Heart right ventricle (tissue), 16 donors: ENCODE data around the gene TMEM147. TPM values are rescaled to one million over a fixed set of nuclear protein-coding genes. Genes with fewer than 3 reads are reported as not detected.

Experiments
- ATAC-seq, 8 donors: fragments of 200-7000 bp; cut with Tn5 transposase; one replicate each; pipeline ENCODE4 v1.9.1; 2020; ENCODE audit warnings: mild to moderate bottlenecking in 8 of 8, moderate library complexity in 8 of 8, moderate number of reproducible peaks in 1 of 8
- DNase-seq, 2 donors: peaks; one replicate each; pipeline ENCODE4 v3.0.0-alpha.2; 2020
- H3K27ac ChIP-seq, 10 donors: fragments of 200-600 bp; sonication (generic) in 2 of 10; one replicate each; pipeline versions ENCODE4 v1.5.0 to v1.8.0; 2020 to 2022; ENCODE audit warnings: mild to moderate bottlenecking in 3 of 10
- H3K27me3 ChIP-seq, 7 donors: fragments of 200-600 bp; one replicate each; pipeline ENCODE4 v1.8.0; 2021 to 2022; ENCODE audit warnings: mild to moderate bottlenecking in 2 of 7
- H3K36me3 ChIP-seq, 9 donors: fragments of 200-600 bp; sonication (generic) in 1 of 9; one replicate each; pipeline versions ENCODE4 v1.5.0 to v1.8.0; 2020 to 2022; ENCODE audit warnings: mild to moderate bottlenecking in 2 of 9
- H3K4me1 ChIP-seq, 9 donors: fragments of 200-600 bp; sonication (generic) in 1 of 9; one replicate each; pipeline versions ENCODE4 v1.5.0 to v1.8.0; 2020 to 2022; ENCODE audit warnings: mild to moderate bottlenecking in 4 of 9
- H3K4me3 ChIP-seq, 10 donors: fragments of 200-600 bp; sonication (generic) in 2 of 10; one replicate each; pipeline versions ENCODE4 v1.5.0 to v1.8.0; 2020 to 2022; ENCODE audit warnings: mild to moderate bottlenecking in 7 of 10, moderate library complexity in 2 of 10
- H3K9me3 ChIP-seq, 11 donors: fragments of 200-600 bp in 10 of 11; sonication (generic) in 2 of 11; one replicate each; pipeline versions ENCODE4 v1.5.0 to v1.8.0; 2013 to 2022; ENCODE audit warnings: mild to moderate bottlenecking in 2 of 11, control low read depth in 1 of 11, moderate library complexity in 1 of 11
- CTCF ChIP-seq, 9 donors: fragments of 200-600 bp; sonication (generic) in 2 of 9; IDR thresholded peaks; one replicate each; pipeline versions ENCODE4 v1.5.0 to v1.8.0; 2021 to 2022; ENCODE audit warnings: antibody characterized with exemption in 9 of 9, mild to moderate bottlenecking in 5 of 9, moderate library complexity in 1 of 9
- WGBS, 2 donors: extraction: QIAGEN DNeasy Blood & Tissue Kit; methylation state at CpG; one replicate each; pipeline ENCODE4 v1.1.7; 2013; ENCODE audit warnings: inconsistent platforms in 1 of 2; 5-methylcytosine and 5-hydroxymethylcytosine counted together
- intact Hi-C, 10 donors: fragments of 100-400 bp; cut with DNase I; formaldehyde crosslinking; loops; one replicate each; pipeline versions ENCODE4 v1.11.1 to v1.14.2; 2022
- polyA plus RNA-seq, 2 donors: library from polyadenylated mRNA; stranded (reverse); fragments of 200-250 nt; gene quantifications; one replicate each; pipeline ENCODE4 v1.2.3, GENCODE V29; 2013
- total RNA-seq, 10 donors: library from RNA; stranded (reverse); fragmentation: NEBNext Ultra II Directional in 3 of 10; extraction: Animal tissue kit (Norgen Biotek cat#: 25700) in 3 of 10; gene quantifications; one replicate each; pipeline versions ENCODE4 v1.2.1 to v1.2.4, GENCODE V29; 2021 to 2023
- donor health status: Arrhythmogenic right ventricular cardiomyopathy.
- donor health status: ischemic (EF 13 %, LVEDD 7.1; RV severe dilation, severe dysfunction).
- donor health status: healthy with polysubstance abuse.
- donor health status: DM: no; HTN: yes; CAD: no.
- donor health status: DM: no; HTN: no; CAD: no.
- donor health status: ischemic (EF 25% LVEDD 6.9; RV normal size, moderate dysfunction).
- donor health status: ischemic (EF 25% LVEDD 5.7; RV mildly dilated, moderate dysfunction).
- donor health status: healthy.
- donor health status: DM: yes; HTN: yes; CAD: no.
- donor health status: Ischemic cardiomyopathy.
- donor health status: ischemic (EF 35%, LVEDD 5.7; RV mildly dilated, moderate dysfunction).
- donor health status: nonischemic (EF 11% LVEDD 7.7; RV severe dilation, severe dysfunction).
- donor health status: DM: yes; HTN: yes; CAD: no.
- donor health status: PGD.
- donor health status: ischemic (EF 29% LVEDD 5.4; RV normal size, mild dysfunction).
- donor health status: nonischemic (EF 23%, LVEDD 6.1; RV moderate dilation, normal function).

The TMEM147 gene
- total and polyA plus RNA-seq, 12 donors: 62.8 to 229 (median 80.4) TPM

- WGBS, 2 donors: 61 to 66% methylated on average over 15 of the region's 15 CpGs
- no peaks in the 10 kb centered on the region for H3K36me3 ChIP-seq
- peaks cover 0 to 4% (median 2%) of the 10 kb centered on the region in 9 donors for H3K4me1 ChIP-seq
- no peak within 1 kb of the TSS for H3K27ac ChIP-seq
- TF ChIP-seq CTCF (IDR thresholded peaks at IDR 0.05): no peak
- H3K4me3 ChIP-seq: no peak within 1 kb of the TSS
- H3K27me3 ChIP-seq: peaks cover 6 to 61% (median 52%) of the 10 kb centered on the region in 7 donors
- no peaks in the 10 kb centered on the region for H3K9me3 ChIP-seq
- no peak for ATAC-seq
- DNase-seq: no peak
- intact Hi-C loops: no loop called here
Observed at GRCh38 chr19:35563207-35563829, 17.9 kb downstream of the TMEM147 start, which contains the start of gene ATP4A. TSS of gene ATP4A (minus strand) at chr19:35563658. CDS start at chr19:35563629, 29 bp downstream.

GRCh38 chr19:35565016-35565856 is 19.8 kb downstream of the TMEM147 start:
- intact Hi-C loops: no loop called here
- Histone ChIP-seq H3K4me3 (no peak overlapping the region), H3K27me3 (peaks cover 0 to 55% (median 41%) of the 10 kb centered on the region in 7 donors), H3K27ac (no peak overlapping the region), H3K36me3 (no peaks in the 10 kb centered on the region), H3K9me3 (no peaks in the 10 kb centered on the region), H3K4me1 (no peaks in the 10 kb centered on the region)
- 76 to 77% methylated on average over 12 of the region's 12 CpGs for WGBS, 2 donors
- TF ChIP-seq CTCF (IDR thresholded peaks at IDR 0.05): no peak
- no peak for DNase-seq
- ATAC-seq: no peak

- Histone ChIP-seq H3K36me3 (no peaks in the 10 kb centered on the region), H3K27ac (no peak overlapping the region), H3K9me3 (no peaks in the 10 kb centered on the region), H3K27me3 (peaks cover 0 to 52% (median 32%) of the 10 kb centered on the region in 7 donors), H3K4me3 (no peak overlapping the region), H3K4me1 (no peaks in the 10 kb centered on the region)
- no peak for TF ChIP-seq CTCF (IDR thresholded peaks at IDR 0.05)
- 79 to 83% methylated on average over 7 of the region's 7 CpGs for WGBS, 2 donors
- ATAC-seq (no peak), DNase-seq (no peak)
- intact Hi-C loops: no loop called here
Observed at GRCh38 chr19:35566738-35567137, 21.3 kb downstream of the TMEM147 start.

- peaks cover 0 to 45% (median 15%) of the 10 kb centered on the region in 7 donors for H3K27me3 ChIP-seq
- H3K4me1 ChIP-seq: no peaks in the 10 kb centered on the region
- H3K36me3 ChIP-seq: no peaks in the 10 kb centered on the region
- WGBS, 2 donors: 59 to 65% methylated on average over 5 of the region's 5 CpGs
- no peak overlapping the region for H3K27ac ChIP-seq
- peaks cover 0 to 2% (median 0%) of the 10 kb centered on the region in 11 donors for H3K9me3 ChIP-seq
- TF ChIP-seq CTCF (IDR thresholded peaks at IDR 0.05): no peak
- DNase-seq: no peak
- ATAC-seq: no peak
- H3K4me3 ChIP-seq: no peak overlapping the region
- intact Hi-C loops: no loop called here
Observed at GRCh38 chr19:35569281-35569781, 23.9 kb downstream of the TMEM147 start.
